ENCODE data around the gene EPN2. TPM values are rescaled to one million over a fixed set of nuclear protein-coding genes. Genes with fewer than 3 reads are reported as not detected.

EPN2 gene
- total RNA-seq, 1 experiment from 2014 or later = 31.3 TPM

DNA sequence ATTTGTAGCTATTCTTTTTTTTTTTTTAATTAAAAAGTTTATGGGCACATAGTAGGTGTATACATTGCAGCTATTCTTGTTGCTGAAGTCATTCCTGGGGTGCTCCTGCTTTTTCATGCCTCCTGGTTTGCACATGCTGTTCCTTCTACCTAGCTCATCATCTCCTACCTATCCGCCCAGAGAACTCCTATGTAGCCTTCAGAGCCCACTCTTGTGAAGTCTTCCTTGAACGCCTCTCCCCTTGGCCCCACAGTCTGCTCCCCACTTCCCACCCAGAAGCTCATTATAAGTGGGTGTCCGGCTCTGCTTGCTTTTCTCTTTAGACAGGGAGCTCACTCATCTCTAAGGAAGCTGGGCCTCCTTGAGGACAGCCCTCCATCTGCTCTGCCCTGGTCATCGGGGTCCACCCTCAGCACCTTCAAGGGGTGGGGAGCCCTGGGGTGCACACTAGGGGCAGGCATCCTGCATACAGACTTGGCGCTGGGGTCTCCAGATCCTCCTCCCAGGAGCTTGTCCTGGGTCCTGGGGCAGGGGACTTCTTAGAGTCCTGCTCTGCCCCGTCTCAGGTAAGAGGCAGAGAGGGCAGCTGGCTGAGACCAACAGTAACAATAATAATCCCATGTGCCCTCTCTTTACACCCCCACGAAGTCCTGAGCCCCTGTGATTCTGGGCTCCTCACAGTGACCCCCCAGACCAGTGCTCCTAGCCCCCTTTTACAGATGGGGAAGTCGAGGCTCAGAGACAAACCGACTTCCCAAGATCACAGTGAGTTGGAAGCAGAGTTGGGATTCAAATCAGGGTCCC is 128.9 kb downstream of the EPN2 start:
- Mint-ChIP-seq H3K9me3 (ENCODE audit: low read depth, unreplicated experiment) (no peaks in the 10 kb centered on the region), H3K4me3 (ENCODE audit: low read depth, unreplicated experiment) (no peak overlapping the region), H3K4me1 (ENCODE audit: low read depth, unreplicated experiment) (peaks cover 13% of the 10 kb centered on the region), H3K27ac (ENCODE audit: unreplicated experiment) (no peak overlapping the region), H3K27me3 (ENCODE audit: unreplicated experiment) (no peaks in the 10 kb centered on the region), H3K36me3 (ENCODE audit: insufficient read depth, unreplicated experiment) (peaks cover 27% of the 10 kb centered on the region)
- DNase-seq = no peak
- no TSS peak for BruUV-seq (replicated peaks)
- TF ChIP-seq, protein P1, sequence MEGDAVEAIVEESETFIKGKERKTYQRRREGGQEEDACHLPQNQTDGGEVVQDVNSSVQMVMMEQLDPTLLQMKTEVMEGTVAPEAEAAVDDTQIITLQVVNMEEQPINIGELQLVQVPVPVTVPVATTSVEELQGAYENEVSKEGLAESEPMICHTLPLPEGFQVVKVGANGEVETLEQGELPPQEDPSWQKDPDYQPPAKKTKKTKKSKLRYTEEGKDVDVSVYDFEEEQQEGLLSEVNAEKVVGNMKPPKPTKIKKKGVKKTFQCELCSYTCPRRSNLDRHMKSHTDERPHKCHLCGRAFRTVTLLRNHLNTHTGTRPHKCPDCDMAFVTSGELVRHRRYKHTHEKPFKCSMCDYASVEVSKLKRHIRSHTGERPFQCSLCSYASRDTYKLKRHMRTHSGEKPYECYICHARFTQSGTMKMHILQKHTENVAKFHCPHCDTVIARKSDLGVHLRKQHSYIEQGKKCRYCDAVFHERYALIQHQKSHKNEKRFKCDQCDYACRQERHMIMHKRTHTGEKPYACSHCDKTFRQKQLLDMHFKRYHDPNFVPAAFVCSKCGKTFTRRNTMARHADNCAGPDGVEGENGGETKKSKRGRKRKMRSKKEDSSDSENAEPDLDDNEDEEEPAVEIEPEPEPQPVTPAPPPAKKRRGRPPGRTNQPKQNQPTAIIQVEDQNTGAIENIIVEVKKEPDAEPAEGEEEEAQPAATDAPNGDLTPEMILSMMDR (IDR thresholded peaks at IDR 0.05; ENCODE audit: unreplicated experiment) = no peak
- CTCF ChIA-PET = interaction anchor here (1.2 kb wide), 1 partner anchor 12 kb away, joined by 3 read pairs; the partner anchor contains the start of gene MAPK7
- intact Hi-C loops (cut with micrococcal nuclease; ENCODE audit: unreplicated experiment) = loop anchor here (10.0 kb wide), 1 partner anchor 399 kb away; no protein-coding TSS in a partner anchor

DNA sequence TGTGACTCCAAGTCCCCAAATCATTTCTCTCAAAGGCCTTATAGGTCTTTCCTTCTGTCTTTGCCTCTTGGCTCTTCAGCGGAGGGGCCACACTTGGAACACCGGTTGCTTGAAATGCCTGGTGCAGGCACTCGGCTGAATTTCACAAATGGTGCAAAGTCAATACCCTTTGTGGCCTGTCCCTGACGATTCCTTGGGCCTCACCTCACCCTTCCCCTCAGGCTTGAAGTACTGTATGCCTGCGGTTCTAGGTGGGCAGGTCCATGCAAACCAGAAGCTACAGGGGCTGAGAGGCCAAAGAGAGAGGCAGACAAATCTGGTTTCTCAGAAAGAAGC is 129.4 kb downstream of the EPN2 start:
- CTCF ChIA-PET = interaction anchor here (1.2 kb wide), 1 partner anchor 11 kb away, joined by 3 read pairs; the partner anchor contains the start of gene MAPK7
- intact Hi-C loops (cut with micrococcal nuclease; ENCODE audit: unreplicated experiment) = loop anchor here (10.0 kb wide), 1 partner anchor 398 kb away; no protein-coding TSS in a partner anchor

DNA sequence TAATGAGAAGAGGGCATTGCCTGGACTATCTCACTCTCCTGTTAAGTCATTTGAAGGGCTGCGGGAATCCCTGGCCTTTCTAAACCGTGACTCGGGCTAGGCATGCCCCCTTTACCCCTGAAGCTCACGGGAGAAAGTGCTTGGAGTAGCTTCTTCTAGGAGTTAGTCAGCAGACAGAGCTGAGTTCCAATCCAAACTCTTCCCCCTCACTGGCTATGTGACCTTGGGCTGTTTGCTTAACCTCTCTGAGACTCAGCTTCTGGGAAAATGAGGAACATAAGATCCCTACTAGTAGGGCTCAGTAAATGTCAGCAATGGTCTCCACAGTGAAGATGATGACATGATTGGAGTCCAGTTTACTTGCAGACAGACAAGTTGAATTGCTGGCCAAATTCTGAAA is 131.1 kb downstream of the EPN2 start:
- DNase-seq = no peak
- peaks cover 8% of the 10 kb centered on the region for H3K36me3 Mint-ChIP-seq (ENCODE audit: insufficient read depth, unreplicated experiment)
- intact Hi-C loops (cut with micrococcal nuclease; ENCODE audit: unreplicated experiment) = loop anchor here (10.0 kb wide), 1 partner anchor 397 kb away; no protein-coding TSS in a partner anchor

More for the DNA sequence above, 129.4 kb downstream of the EPN2 start:
- H3K27me3 Mint-ChIP-seq (ENCODE audit: unreplicated experiment) = no peaks in the 10 kb centered on the region
- BruUV-seq (replicated peaks) = no TSS peak
- peaks cover 8% of the 10 kb centered on the region for H3K4me1 Mint-ChIP-seq (ENCODE audit: low read depth, unreplicated experiment)
- TF ChIP-seq, protein P1 (IDR thresholded peaks at IDR 0.05; ENCODE audit: unreplicated experiment) = no peak
- DNase-seq = no peak
- H3K9me3 Mint-ChIP-seq (ENCODE audit: low read depth, unreplicated experiment) = no peaks in the 10 kb centered on the region
- H3K27ac Mint-ChIP-seq (ENCODE audit: unreplicated experiment) = no peak overlapping the region
- no peak overlapping the region for H3K4me3 Mint-ChIP-seq (ENCODE audit: low read depth, unreplicated experiment)
- H3K36me3 Mint-ChIP-seq (ENCODE audit: insufficient read depth, unreplicated experiment) = peaks cover 21% of the 10 kb centered on the region

DNA sequence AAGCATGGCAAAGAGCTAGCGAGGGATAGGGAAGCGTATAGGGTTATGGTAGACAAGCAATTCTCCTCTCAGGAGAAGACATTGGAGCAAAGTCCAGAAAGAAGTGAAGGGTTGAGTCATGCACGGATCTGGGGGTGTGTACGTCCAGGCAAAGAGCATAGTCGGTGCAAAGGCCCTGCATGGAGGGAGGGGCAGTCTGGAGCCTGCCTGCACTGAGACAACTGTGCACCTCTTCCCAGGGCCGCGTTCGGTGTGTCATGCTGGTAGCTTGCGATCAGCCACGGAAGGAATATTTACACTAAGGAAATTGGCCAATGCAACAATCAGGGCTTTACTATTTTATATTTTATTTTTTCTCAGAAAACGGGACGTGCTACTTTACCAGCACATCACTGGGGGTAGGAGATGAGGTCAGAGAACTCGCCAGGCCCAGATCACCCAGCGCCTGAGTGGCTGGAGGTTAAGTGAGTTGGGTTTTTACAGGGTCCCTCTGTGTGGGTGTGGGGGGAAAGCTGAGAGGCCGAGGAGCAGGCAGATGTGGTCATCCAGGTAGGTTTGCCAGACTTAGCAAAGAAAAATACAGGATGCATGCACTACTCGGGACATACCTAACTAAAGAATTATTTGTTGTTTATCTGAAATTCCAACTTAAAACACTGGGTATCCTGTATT is 132.1 kb downstream of the EPN2 start:
- Mint-ChIP-seq H3K4me1 (ENCODE audit: low read depth, unreplicated experiment) (peaks cover 6% of the 10 kb centered on the region), H3K27ac (ENCODE audit: unreplicated experiment) (no peak overlapping the region), H3K4me3 (ENCODE audit: low read depth, unreplicated experiment) (no peak overlapping the region), H3K27me3 (ENCODE audit: unreplicated experiment) (no peaks in the 10 kb centered on the region), H3K36me3 (ENCODE audit: insufficient read depth, unreplicated experiment) (peaks cover 8% of the 10 kb centered on the region), H3K9me3 (ENCODE audit: low read depth, unreplicated experiment) (no peaks in the 10 kb centered on the region)
- DNase-seq = no peak
- intact Hi-C loops (cut with micrococcal nuclease; ENCODE audit: unreplicated experiment) = loop anchor here (10.0 kb wide), 1 partner anchor 396 kb away; no protein-coding TSS in a partner anchor
- BruUV-seq (replicated peaks) = no TSS peak
- TF ChIP-seq, protein P1 (IDR thresholded peaks at IDR 0.05; ENCODE audit: unreplicated experiment) = no peak
- CTCF ChIA-PET = no interaction called here

More for the DNA sequence above, 131.1 kb downstream of the EPN2 start:
- no peak overlapping the region for H3K27ac Mint-ChIP-seq (ENCODE audit: unreplicated experiment)
- no peaks in the 10 kb centered on the region for H3K9me3 Mint-ChIP-seq (ENCODE audit: low read depth, unreplicated experiment)
- no TSS peak for BruUV-seq (replicated peaks)
- H3K4me3 Mint-ChIP-seq (ENCODE audit: low read depth, unreplicated experiment) = no peak overlapping the region
- CTCF ChIA-PET = no interaction called here
- H3K27me3 Mint-ChIP-seq (ENCODE audit: unreplicated experiment) = no peaks in the 10 kb centered on the region
- peaks cover 6% of the 10 kb centered on the region for H3K4me1 Mint-ChIP-seq (ENCODE audit: low read depth, unreplicated experiment)
- TF ChIP-seq, protein P1 (IDR thresholded peaks at IDR 0.05; ENCODE audit: unreplicated experiment) = no peak

All from Calu3 (cell line).